ENCODE results near the gene HLA-E.
"Not testable (repeated sequence)": the region's sequence is repeated elsewhere in the genome, so short reads cannot be mapped to it uniquely, and the experiment has no call there.

The HLA-E gene

GRCh38 chr6:30481211-30481964, 7.9 kb upstream of the HLA-E start:
- no peak for DNase-seq

GRCh38 chr6:30481965-30482644, 7.2 kb upstream of the HLA-E start:
- peak; percentile 84 for DNase-seq

GRCh38 chr6:30483677-30484279, 5.5 kb upstream of the HLA-E start:
- peak; percentile 39 for DNase-seq

GRCh38 chr6:30485236-30485635, 4.1 kb upstream of the HLA-E start:
- no peak for DNase-seq

- no peak for DNase-seq
These were observed 1.4 kb upstream of the HLA-E start for GRCh38 chr6:30487926-30488325.

- DNase-seq = not testable (repeated sequence)
These were observed 620 bp upstream of the HLA-E start for GRCh38 chr6:30488697-30489080.

GRCh38 chr6:30490026-30490876, 942 bp downstream of the HLA-E start:
- peak; percentile 58 for DNase-seq

- DNase-seq = not testable (repeated sequence)
These were observed 2.1 kb downstream of the HLA-E start for GRCh38 chr6:30491291-30491953.

- DNase-seq = no peak
These were observed 3.0 kb downstream of the HLA-E start for GRCh38 chr6:30491991-30492952.

GRCh38 chr6:30493643-30494250, 4.4 kb downstream of the HLA-E start:
- DNase-seq = no peak

GRCh38 chr6:30494291-30494861, 5.1 kb downstream of the HLA-E start:
- DNase-seq = no peak

GRCh38 chr6:30495060-30495459, 5.8 kb downstream of the HLA-E start:
- DNase-seq = not testable (repeated sequence)

GRCh38 chr6:30495993-30496392, 6.7 kb downstream of the HLA-E start:
- no peak for DNase-seq

- DNase-seq = not testable (repeated sequence)
These were observed 7.9 kb downstream of the HLA-E start for GRCh38 chr6:30497261-30497599.

GRCh38 chr6:30497714-30498113, 8.4 kb downstream of the HLA-E start:
- no peak for DNase-seq

GRCh38 chr6:30498705-30499104, 9.4 kb downstream of the HLA-E start:
- not testable (repeated sequence) for DNase-seq

GRCh38 chr6:30500421-30501355, 11.4 kb downstream of the HLA-E start:
- no peak for DNase-seq

- DNase-seq = no peak
These were observed 18.8 kb downstream of the HLA-E start for GRCh38 chr6:30507849-30508827.

All from retina (tissue), 1 donor.